Neuronal stem cell (in vitro differentiated cells): ENCODE results near the gene ANO1.

Experiments
- DNase-seq: peaks from one replicate; pipeline ENCODE4 v3.0.0-alpha.2; 2013; ENCODE audit warnings: low spot score
- H2AFZ ChIP-seq: one replicate; pipeline ENCODE4 v1.6.1; 2013; ENCODE audit warnings: mild to moderate bottlenecking, low read length, inconsistent platforms
- H2AK5ac ChIP-seq: 2 replicates; pipeline ENCODE4 v1.6.1; 2013; ENCODE audit warnings: low read depth, mild to moderate bottlenecking, inconsistent platforms, low read length, moderate library complexity, mixed read lengths
- H2BK120ac ChIP-seq: 2 replicates; pipeline ENCODE4 v1.6.1; 2013; ENCODE audit warnings: low read depth, mild to moderate bottlenecking, inconsistent platforms, low read length, moderate library complexity, mixed read lengths
- H2BK12ac ChIP-seq: one replicate; pipeline ENCODE4 v1.6.1; 2013; ENCODE audit warnings: low read length, inconsistent platforms
- H2BK15ac ChIP-seq: 2 replicates; pipeline ENCODE4 v1.6.1; 2013; ENCODE audit warnings: mild to moderate bottlenecking, low read length, inconsistent platforms, mixed read lengths
- H2BK5ac ChIP-seq: one replicate; pipeline ENCODE4 v1.6.1; 2013; ENCODE audit warnings: inconsistent platforms, mild to moderate bottlenecking, low read length, moderate library complexity
- H3K14ac ChIP-seq: one replicate; pipeline ENCODE4 v1.6.1; 2013; ENCODE audit warnings: low read length, inconsistent platforms
- H3K18ac ChIP-seq: 2 replicates; pipeline ENCODE4 v1.6.1; 2013; ENCODE audit warnings: low read length, inconsistent platforms
- H3K23ac ChIP-seq: 2 replicates; pipeline ENCODE4 v1.6.1; 2013; ENCODE audit warnings: low read depth, mild to moderate bottlenecking, mixed read lengths, low read length, inconsistent platforms; ENCODE audit not compliant: poor library complexity
- H3K27ac ChIP-seq: replicated peaks from 3 replicates; pipeline ENCODE4 v1.5.1; 2013; ENCODE audit warnings: low read length, inconsistent platforms
- H3K27me3 ChIP-seq, 3 experiments: 2 replicates each; pipeline ENCODE4 v1.6.1; 2013; ENCODE audit warnings: low read length in 3 of 3, mild to moderate bottlenecking in 2 of 3, inconsistent platforms in 1 of 3, low read depth in 1 of 3, mixed read lengths in 1 of 3, moderate library complexity in 1 of 3; ENCODE audit not compliant: control insufficient read depth in 3 of 3, insufficient read depth in 3 of 3
- H3K36me3 ChIP-seq, 2 donors: replicated peaks in 1 of 2; 2 replicates each; pipeline ENCODE4 v1.6.1; 2013; ENCODE audit warnings: low read length in 2 of 2; ENCODE audit not compliant: control insufficient read depth in 2 of 2, insufficient read depth in 2 of 2
- H3K4ac ChIP-seq: 2 replicates; pipeline ENCODE4 v1.6.1; 2013; ENCODE audit warnings: inconsistent platforms, mild to moderate bottlenecking, low read length, moderate library complexity
- H3K4me1 ChIP-seq, 2 donors: 1 replicate in 1 of 2; 2 replicates in 1 of 2; pipeline ENCODE4 v1.6.1; 2013; ENCODE audit warnings: low read length in 2 of 2, low read depth in 1 of 2; ENCODE audit not compliant: control insufficient read depth in 2 of 2, insufficient read depth in 1 of 2
- H3K4me2 ChIP-seq: one replicate; pipeline ENCODE4 v1.6.1; 2013; ENCODE audit warnings: mild to moderate bottlenecking, low read length, inconsistent platforms; ENCODE audit not compliant: insufficient read depth, poor library complexity, severe bottlenecking
- H3K4me3 ChIP-seq, 2 donors: 2 replicates each; pipeline ENCODE4 v1.5.1; 2013; ENCODE audit warnings: low read length in 2 of 2, mild to moderate bottlenecking in 2 of 2, inconsistent platforms in 1 of 2, moderate library complexity in 1 of 2
- H3K79me1 ChIP-seq: one replicate; pipeline ENCODE4 v1.6.1; 2013; ENCODE audit warnings: low read depth, mild to moderate bottlenecking, inconsistent platforms, low read length, moderate library complexity
- H3K9ac ChIP-seq: one replicate; pipeline ENCODE4 v1.6.1; 2013; ENCODE audit warnings: mild to moderate bottlenecking, low read depth, low read length, inconsistent platforms; ENCODE audit not compliant: poor library complexity
- H3K9me3 ChIP-seq, 2 donors: replicated peaks in 1 of 2; 2 replicates each; pipeline versions ENCODE3 to v1.6.1; 2013; ENCODE audit warnings: low read length in 2 of 2, mild to moderate bottlenecking in 2 of 2, inconsistent platforms in 1 of 2, low read depth in 1 of 2, mixed read lengths in 1 of 2, moderate library complexity in 1 of 2; ENCODE audit not compliant: control insufficient read depth in 2 of 2, insufficient read depth in 1 of 2
- H4K8ac ChIP-seq: one replicate; pipeline ENCODE4 v1.6.1; 2013; ENCODE audit warnings: low read depth, mild to moderate bottlenecking, inconsistent platforms, low read length, moderate library complexity
- H4K91ac ChIP-seq: one replicate; pipeline ENCODE4 v1.6.1; 2013; ENCODE audit warnings: low read length, low read depth, mild to moderate bottlenecking, inconsistent platforms; ENCODE audit not compliant: poor library complexity
- WGBS, 2 donors: extraction: QIAGEN DNeasy Blood & Tissue Kit; methylation state at CpG; one replicate each; pipeline ENCODE4 v1.1.7; 2013; ENCODE audit warnings: missing lambda C conversion rate in 2 of 2, mixed read lengths in 1 of 2; ENCODE audit not compliant: insufficient read length in 2 of 2, insufficient replicate concordance in 1 of 2; ENCODE audit errors: extremely low coverage in 2 of 2; 5-methylcytosine and 5-hydroxymethylcytosine counted together

ANO1 gene

GRCh38 chr11:70146299-70146698 lies 68.2 kb downstream of the ANO1 start:
- Histone ChIP-seq H3K27ac (no peak overlapping the region), H2BK5ac (no peak overlapping the region), H3K79me1 (no peaks in the 10 kb centered on the region), H3K4ac (no peak overlapping the region), H2AFZ (no peak overlapping the region), H2AK5ac (no peak overlapping the region), H3K36me3 (no peaks in the 10 kb centered on the region), H3K4me3 (no peak overlapping the region), H3K9me3 (peaks cover 0 to 1% of the 10 kb centered on the region in 2 donors), H3K14ac (no peak overlapping the region), H3K23ac (no peak overlapping the region), H4K8ac (no peak overlapping the region), H4K91ac (no peak overlapping the region), H3K9ac (no peak overlapping the region), H3K4me1 (peaks cover 9 to 22% of the 10 kb centered on the region in 2 donors), H2BK120ac (no peak overlapping the region), H3K18ac (no peak overlapping the region), H2BK12ac (no peak overlapping the region), H2BK15ac (no peak overlapping the region), H3K27me3 (peaks cover 2 to 75% (median 44%) of the 10 kb centered on the region in 3 experiments), H3K4me2 (no peak overlapping the region)
- no CpG with 5 or more reads among the region's 10 CpGs for WGBS, 2 donors
- no peak for DNase-seq

- H3K9ac ChIP-seq: peak overlapping the region; percentile 37
- no peak overlapping the region for H2AFZ ChIP-seq
- H3K4me1 ChIP-seq: peaks cover 2 to 19% of the 10 kb centered on the region in 2 donors
- no peak overlapping the region for H4K8ac ChIP-seq
- H2BK5ac ChIP-seq: no peak overlapping the region
- no peak overlapping the region for H2BK120ac ChIP-seq
- no peak overlapping the region for H2BK12ac ChIP-seq
- no peak for DNase-seq
- H3K18ac ChIP-seq: peak overlapping the region; percentile 62
- H2BK15ac ChIP-seq: no peak overlapping the region
- no peak overlapping the region for H3K4ac ChIP-seq
- peaks cover 0 to 1% of the 10 kb centered on the region in 2 donors for H3K9me3 ChIP-seq
- H3K79me1 ChIP-seq: no peaks in the 10 kb centered on the region
- peak overlapping the region; percentile 50 for H3K23ac ChIP-seq
- no CpG with 5 or more reads among the region's 14 CpGs for WGBS, 2 donors
- no peak overlapping the region for H4K91ac ChIP-seq
- no peaks in the 10 kb centered on the region for H3K36me3 ChIP-seq
- H3K4me3 ChIP-seq: peak overlapping the region in 1 of 2 donors; percentile 6
- no peak overlapping the region for H3K27ac ChIP-seq
- peak overlapping the region; percentile 73 for H2AK5ac ChIP-seq
- H3K4me2 ChIP-seq: no peak overlapping the region
- peaks cover 2 to 72% (median 44%) of the 10 kb centered on the region in 3 experiments for H3K27me3 ChIP-seq
- H3K14ac ChIP-seq: no peak overlapping the region
Observed at GRCh38 chr11:70146895-70147520, 68.9 kb downstream of the ANO1 start.

- H3K27me3 ChIP-seq: peaks cover 2 to 70% (median 42%) of the 10 kb centered on the region in 3 experiments
- H3K14ac ChIP-seq: no peak overlapping the region
- H3K18ac ChIP-seq: no peak overlapping the region
- H2AK5ac ChIP-seq: peak overlapping the region; percentile 17
- H3K27ac ChIP-seq: no peak overlapping the region
- no peak for DNase-seq
- H2AFZ ChIP-seq: no peak overlapping the region
- H3K4me1 ChIP-seq: peaks cover 0 to 14% of the 10 kb centered on the region in 2 donors
- WGBS, 2 donors: no CpG with 5 or more reads among the region's 13 CpGs
- no peak overlapping the region for H3K9ac ChIP-seq
- H4K91ac ChIP-seq: no peak overlapping the region
- H2BK15ac ChIP-seq: no peak overlapping the region
- no peak overlapping the region for H3K4me3 ChIP-seq
- peaks cover 0 to 1% of the 10 kb centered on the region in 2 donors for H3K9me3 ChIP-seq
- H2BK120ac ChIP-seq: no peak overlapping the region
- no peaks in the 10 kb centered on the region for H3K36me3 ChIP-seq
- no peak overlapping the region for H4K8ac ChIP-seq
- no peak overlapping the region for H2BK12ac ChIP-seq
- H2BK5ac ChIP-seq: no peak overlapping the region
- H3K79me1 ChIP-seq: no peaks in the 10 kb centered on the region
- no peak overlapping the region for H3K4me2 ChIP-seq
- H3K4ac ChIP-seq: no peak overlapping the region
- H3K23ac ChIP-seq: no peak overlapping the region
Observed at GRCh38 chr11:70147668-70148067, 69.6 kb downstream of the ANO1 start.

GRCh38 chr11:70151671-70152070 lies 73.6 kb downstream of the ANO1 start:
- H2BK15ac ChIP-seq: no peak overlapping the region
- H3K36me3 ChIP-seq: no peaks in the 10 kb centered on the region
- no peak overlapping the region for H2BK120ac ChIP-seq
- H3K27me3 ChIP-seq: peaks cover 0 to 57% (median 12%) of the 10 kb centered on the region in 3 experiments
- no peak overlapping the region for H2BK5ac ChIP-seq
- no peak overlapping the region for H3K18ac ChIP-seq
- H3K9me3 ChIP-seq: no peaks in the 10 kb centered on the region
- no peak for DNase-seq
- H3K4ac ChIP-seq: no peak overlapping the region
- H2AK5ac ChIP-seq: peak overlapping the region; percentile 4
- H3K9ac ChIP-seq: no peak overlapping the region
- H4K8ac ChIP-seq: no peak overlapping the region
- no peak overlapping the region for H3K14ac ChIP-seq
- no peaks in the 10 kb centered on the region for H3K79me1 ChIP-seq
- WGBS, 2 donors: no CpG with 5 or more reads among the region's 9 CpGs
- no peak overlapping the region for H3K4me3 ChIP-seq
- H3K4me2 ChIP-seq: no peak overlapping the region
- H4K91ac ChIP-seq: no peak overlapping the region
- H2AFZ ChIP-seq: no peak overlapping the region
- H3K27ac ChIP-seq: no peak overlapping the region
- no peak overlapping the region for H2BK12ac ChIP-seq
- H3K23ac ChIP-seq: no peak overlapping the region
- H3K4me1 ChIP-seq: peaks cover 0 to 7% of the 10 kb centered on the region in 2 donors
